ENCODE results near the gene KRT39. TPM values are rescaled to one million over a fixed set of nuclear protein-coding genes. Genes with fewer than 3 reads are reported as not detected.

The KRT39 gene
- total and polyA plus RNA-seq, 2 of the 13 experiments (the other 11 are each of a cell fraction or from before 2014, with no cell fraction given): 0.07 to 1.2 TPM

GRCh38 chr17:40937384-40937819 is 29.3 kb downstream of the KRT39 start, which contains the start of gene KRT23 (continued):
- TF ChIP-seq TRIM22 (IDR thresholded peaks at IDR 0.05): no peak

GRCh38 chr17:40936976-40937375 is 29.8 kb downstream of the KRT39 start:
- no peaks in the 10 kb centered on the region for H3K36me3 ChIP-seq (replicated peaks in 1 of 2; ENCODE audit: control insufficient read depth in 1 of 2, insufficient read depth in 2 of 2, low read length in 2 of 2)
- peak overlapping the region; percentile 67 for H3K9ac ChIP-seq (ENCODE audit: insufficient read depth, low read depth, low read length)
- H4K20me1 ChIP-seq (ENCODE audit: insufficient read depth, low read length): no peaks in the 10 kb centered on the region
- FAIRE-seq (no peak), DNase-seq (ENCODE audit: low spot score) (no peak), ATAC-seq (peak; percentile 76)
- intact Hi-C loops (cut with micrococcal nuclease; ENCODE audit: unreplicated experiment): loop anchor here (2.0 kb wide), 1 partner anchor 20 kb away; no protein-coding TSS in a partner anchor
- TSS peak; percentile 87 for BruUV-seq (replicated peaks)
- POLR2A ChIA-PET: interaction anchor here (0.9 to 2.0 kb wide), 6 partner anchors 10 to 22 kb away, joined by 3 to 10 read pairs (median 5); no protein-coding TSS in a partner anchor
- 58% methylated on average over 5 of the region's 5 CpGs for WGBS (ENCODE audit: low lambda C conversion rate)
- H3K27me3 ChIP-seq (ENCODE audit: control insufficient read depth in 1 of 2, insufficient read depth in 2 of 2, low read length in 2 of 2): no peaks in the 10 kb centered on the region
- H3K4me3 ChIP-seq (replicated peaks in 1 of 3; ENCODE audit: insufficient read depth in 1 of 3, low read depth in 2 of 3, low read length in 3 of 3): peak overlapping the region; percentile 32 to 65 (median 62)
- no peaks in the 10 kb centered on the region for H3K9me3 ChIP-seq (ENCODE audit: low read length)
- CTCF ChIA-PET (ENCODE audit: low intra/inter-chr PET ratio, low total read pairs): interaction anchor here (0.6 kb wide), 1 partner anchor 283 kb away, joined by 3 read pairs; no protein-coding TSS in a partner anchor
- in situ Hi-C loops (cut with HindIII; ENCODE audit: extremely low pct_ligation_motif_present, low pct_unique_long_range_greater_than_20kb): no loop called here
- H3K79me2 ChIP-seq (ENCODE audit: insufficient read depth, low read length): peaks cover 3% of the 10 kb centered on the region
- peaks cover 67% of the 10 kb centered on the region for H3K4me1 ChIP-seq (ENCODE audit: insufficient read depth, low read length)
- H3K27ac ChIP-seq (ENCODE audit: extremely low read length, insufficient read depth, low read length): peak overlapping the region; percentile 48
- H2AFZ ChIP-seq (ENCODE audit: low read length): peak overlapping the region; percentile 48
- H3K4me2 ChIP-seq (ENCODE audit: low read depth, low read length): peak overlapping the region; percentile 70
- TF ChIP-seq ZNF253 (CRISPR knock-in tag; IDR thresholded peaks at IDR 0.05; ENCODE audit: borderline replicate concordance): no peak
- no peak for TF ChIP-seq SNAI1 (CRISPR knock-in tag; IDR thresholded peaks at IDR 0.05; ENCODE audit: borderline replicate concordance)
- TF ChIP-seq ATF6 (CRISPR knock-in tag; conservative IDR thresholded peaks at IDR 0.05): no peak
- TF ChIP-seq HDAC6 (IDR thresholded peaks at IDR 0.05; ENCODE audit: low read depth, low read length): no peak
- TF ChIP-seq MAX (IDR thresholded peaks at IDR 0.05): peak; percentile 10; the same call in 1 of the 2 replicates
- TF ChIP-seq ZSCAN21 (CRISPR knock-in tag; IDR thresholded peaks at IDR 0.05; ENCODE audit: borderline replicate concordance): 0 out of 2 replicates have a peak, but pooled peaks have one; percentile 18
- TF ChIP-seq ZNF740 (CRISPR knock-in tag; IDR thresholded peaks at IDR 0.05): no peak
- 0 out of 2 replicates have a peak, but pooled peaks have one; percentile 6 for TF ChIP-seq PATZ1 (CRISPR knock-in tag; IDR thresholded peaks at IDR 0.05)
- no peak for TF ChIP-seq ZBTB1 (CRISPR knock-in tag; IDR thresholded peaks at IDR 0.05; ENCODE audit: borderline replicate concordance)
- no peak for TF ChIP-seq ZNF136 (CRISPR knock-in tag; IDR thresholded peaks at IDR 0.05; ENCODE audit: low read depth)

Measured in HepG2 (cell line).